ENCODE data around the gene ZNF789. TPM values are rescaled to one million over a fixed set of nuclear protein-coding genes. Genes with fewer than 3 reads are reported as not detected.
A peak's percentile ranks its signal among the peaks of the same experiment; 100 is the strongest.

ZNF789 gene
- total RNA-seq, 1 experiment from 2014 or later = 15.1 TPM

GRCh38 chr7:99438573-99439480 lies 33.9 kb upstream of the ZNF789 start, which contains the start of the genes CPSF4 and PTCD1:
CPSF4 (plus strand) TSS chr7:99438943; CDS start chr7:99439083, 140 bp downstream.
PTCD1 (minus strand) TSS chr7:99438798; CDS start chr7:99435242, 3,556 bp downstream.
- WGBS (ENCODE audit: extremely low coverage, insufficient read length, low lambda C conversion rate) = no CpG with 5 or more reads among the region's 89 CpGs
- Histone ChIP-seq H4K20me1 (ENCODE audit: control insufficient read depth, insufficient read depth, insufficient read length) (no peaks in the 10 kb centered on the region), H3T11ph (ENCODE audit: low read length) (no peak within 1 kb of the TSS), H4K5ac (ENCODE audit: insufficient read length, low read depth, low read length) (no peak within 1 kb of the TSS), H2AK5ac (ENCODE audit: insufficient read length, low read length) (no peak within 1 kb of the TSS), H3K9ac (ENCODE audit: extremely low read depth, insufficient read length, low read length) (peak within 1 kb of the TSS; percentile 86), H3K27me3 (ENCODE audit: insufficient read depth, low read length) (no peaks in the 10 kb centered on the region), H3K4ac (ENCODE audit: low read depth, low read length) (no peak within 1 kb of the TSS), H2BK12ac (ENCODE audit: insufficient read length, low read depth, low read length) (no peak within 1 kb of the TSS), H2AFZ (ENCODE audit: low read length) (no peak within 1 kb of the TSS), H2BK15ac (ENCODE audit: low read depth, low read length) (no peak within 1 kb of the TSS; the same call in 1 of the 2 replicates), H3K23ac (ENCODE audit: insufficient read length, low read depth, low read length) (no peak within 1 kb of the TSS), H4K8ac (replicated peaks; ENCODE audit: insufficient read length, low read depth, low read length) (no peak within 1 kb of the TSS), H3K4me1 (ENCODE audit: insufficient read depth, low read length) (peaks cover 3% of the 10 kb centered on the region; the same call in 1 of the 2 replicates), H3K79me2 (ENCODE audit: insufficient read depth, low read length) (peaks cover 11% of the 10 kb centered on the region; the same call in 1 of the 2 replicates), H3K56ac (ENCODE audit: insufficient read length, low read depth, low read length) (no peak within 1 kb of the TSS), H3K14ac (ENCODE audit: insufficient read depth, low read length) (peak within 1 kb of the TSS; percentile 89), H3K23me2 (ENCODE audit: insufficient read length, low read depth, low read length, poor library complexity, severe bottlenecking) (peaks cover 7% of the 10 kb centered on the region), H4K91ac (ENCODE audit: insufficient read length, low read depth, low read length) (no peak within 1 kb of the TSS), H2BK5ac (ENCODE audit: insufficient read length, low read length) (no peak within 1 kb of the TSS), H2BK20ac (ENCODE audit: low read depth, low read length, poor library complexity, severe bottlenecking) (no peak within 1 kb of the TSS), H3K9me3 (ENCODE audit: control insufficient read depth, low read depth, low read length) (no peaks in the 10 kb centered on the region), H2BK120ac (ENCODE audit: low read depth, low read length, poor library complexity, severe bottlenecking) (no peak within 1 kb of the TSS), H3K18ac (ENCODE audit: insufficient read length, low read depth, low read length) (peak within 1 kb of the TSS; percentile 83), H3K79me1 (ENCODE audit: insufficient read depth, low read depth, low read length, poor library complexity, severe bottlenecking) (no peaks in the 10 kb centered on the region), H3K4me2 (ENCODE audit: insufficient read depth, insufficient read length, low read length) (peak within 1 kb of the TSS; percentile 97), H3K27ac (ENCODE audit: insufficient read length, low read depth, low read length) (no peak within 1 kb of the TSS)
- peak; percentile 97 for DNase-seq
- Mint-ChIP-seq H3K9me3 (no peaks in the 10 kb centered on the region), H3K27me3 (ENCODE audit: low read depth) (no peaks in the 10 kb centered on the region), H3K4me3 (peak within 1 kb of the TSS; percentile 98 to 99), H3K36me3 (ENCODE audit: insufficient read depth in 1 of 3, low read depth in 3 of 3) (peaks cover 26 to 49% (median 45%) of the 10 kb centered on the region in 3 experiments), H3K27ac (peak within 1 kb of the TSS; percentile 96 to 99 (median 98)), H3K4me1 (peaks cover 16 to 29% of the 10 kb centered on the region in 2 experiments)
- no peak for TF ChIP-seq CTCF (conservative IDR thresholded peaks at IDR 0.05)

Data from H9 (cell line).